HG03097 (cell line): ENCODE results near the gene FBF1.

Source experiments
- ATAC-seq: cut with Tn5 transposase; IDR thresholded peaks from one replicate; pipeline ENCODE4 v1.9.1; 2021; ENCODE audit not compliant: unreplicated experiment, low FRiP score

The FBF1 gene

DNA sequence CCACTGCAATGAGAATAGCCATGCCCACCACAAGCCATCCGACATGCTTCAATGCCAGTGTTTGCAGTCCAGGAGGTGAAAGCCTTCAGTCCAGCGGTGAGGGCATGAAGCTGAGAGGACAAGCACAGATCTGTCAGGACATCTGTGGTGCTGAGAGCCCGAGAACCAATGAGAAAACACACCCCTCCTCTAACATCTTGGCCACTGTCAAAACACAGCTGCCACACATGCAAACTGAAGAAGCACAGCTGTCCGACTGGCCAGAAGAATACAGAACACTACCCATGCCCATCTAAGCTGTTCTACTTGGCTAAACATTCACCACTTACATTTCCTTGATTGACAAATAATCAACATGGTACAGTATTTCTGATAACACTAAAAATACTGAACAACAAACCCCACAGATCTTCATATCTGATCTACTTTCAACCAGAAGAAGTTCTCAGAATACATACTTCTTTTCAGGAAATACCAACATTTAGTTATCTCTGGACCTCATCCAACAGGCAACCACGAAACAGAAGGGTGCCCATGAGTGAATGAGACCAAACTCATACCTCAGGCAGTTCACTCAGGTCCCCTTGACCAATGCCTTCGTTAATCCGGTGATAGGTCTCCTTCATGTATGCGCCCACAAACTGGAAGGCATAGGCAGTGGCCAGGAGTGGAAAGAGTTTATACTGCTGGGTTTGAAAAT, 10.2 kb upstream of the FBF1 start:
- no peak for ATAC-seq

DNA sequence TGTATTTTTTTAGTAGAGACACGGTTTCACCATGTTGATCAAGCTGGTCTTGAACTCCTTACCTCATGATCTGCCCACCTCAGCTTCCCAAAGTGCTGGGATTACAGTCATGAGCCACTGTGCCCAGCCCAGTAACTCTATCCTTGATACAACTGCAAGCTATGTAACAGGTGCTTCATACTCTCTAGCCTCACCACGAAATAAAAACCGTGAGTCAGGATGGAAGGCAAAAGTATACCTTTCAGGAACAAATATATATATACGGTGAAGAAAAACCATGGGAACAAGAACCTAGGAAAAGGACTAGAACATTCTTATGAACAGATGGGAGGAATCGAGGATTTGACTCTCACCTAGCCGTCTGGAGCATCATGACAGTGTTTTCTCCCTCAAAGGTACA, 9.6 kb upstream of the FBF1 start:
- ATAC-seq: no peak

DNA sequence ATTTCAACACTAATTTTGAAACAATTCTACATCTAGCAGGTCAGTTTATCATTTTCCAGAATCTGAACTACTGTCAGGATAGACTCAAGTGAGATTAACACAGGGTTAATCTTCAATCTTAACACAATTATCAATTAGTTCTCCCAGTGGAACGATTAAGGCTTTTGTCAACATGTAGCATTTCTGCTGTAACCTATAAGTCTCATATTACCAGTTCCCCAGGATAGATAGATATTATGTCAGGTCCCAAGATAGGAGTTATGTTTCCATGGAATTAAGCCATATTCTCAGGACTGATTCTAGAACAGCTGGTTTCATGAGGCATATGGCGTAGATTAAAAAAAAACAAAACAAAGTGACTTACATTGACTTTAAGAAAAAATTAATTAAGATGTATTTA, 4.4 kb upstream of the FBF1 start:
- ATAC-seq: no peak

DNA sequence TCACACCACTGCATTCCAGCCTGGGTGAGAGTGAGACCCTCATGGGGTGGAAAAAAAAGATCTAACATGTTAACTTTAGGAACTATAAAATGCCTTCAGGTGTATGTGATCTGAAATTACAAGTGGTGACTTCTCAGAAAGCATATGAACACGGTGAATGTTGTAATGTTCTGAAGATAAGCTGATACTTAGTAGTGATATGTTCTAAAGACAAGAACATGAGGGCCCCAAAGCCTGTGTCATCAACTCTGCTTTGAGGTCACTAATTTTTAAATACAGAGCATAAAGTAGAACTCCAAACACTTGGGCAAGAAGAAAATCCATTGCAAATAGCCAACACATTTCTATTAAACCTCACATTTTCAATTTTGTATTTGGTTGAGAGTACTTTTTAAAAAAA, 2.6 kb upstream of the FBF1 start:
- no peak for ATAC-seq

DNA sequence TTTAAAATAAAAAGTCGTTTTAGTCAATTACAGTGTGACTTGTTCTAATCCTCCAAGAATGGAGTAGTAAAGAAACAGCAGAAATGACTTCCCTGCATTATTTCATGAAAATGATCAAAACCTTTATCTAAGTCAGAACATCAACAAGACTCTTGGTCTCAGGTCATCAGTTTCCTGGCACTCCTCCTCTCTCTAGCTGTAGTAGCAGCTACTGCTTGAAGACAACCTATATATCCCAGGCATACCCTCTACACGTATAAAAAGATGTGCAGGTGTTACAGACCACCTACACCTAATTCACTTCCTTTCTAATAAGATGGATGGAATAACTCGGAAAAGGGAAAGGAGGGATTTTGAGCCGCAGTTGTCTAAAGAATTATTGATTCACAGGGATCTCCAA, 1.6 kb upstream of the FBF1 start:
- ATAC-seq: no peak

DNA sequence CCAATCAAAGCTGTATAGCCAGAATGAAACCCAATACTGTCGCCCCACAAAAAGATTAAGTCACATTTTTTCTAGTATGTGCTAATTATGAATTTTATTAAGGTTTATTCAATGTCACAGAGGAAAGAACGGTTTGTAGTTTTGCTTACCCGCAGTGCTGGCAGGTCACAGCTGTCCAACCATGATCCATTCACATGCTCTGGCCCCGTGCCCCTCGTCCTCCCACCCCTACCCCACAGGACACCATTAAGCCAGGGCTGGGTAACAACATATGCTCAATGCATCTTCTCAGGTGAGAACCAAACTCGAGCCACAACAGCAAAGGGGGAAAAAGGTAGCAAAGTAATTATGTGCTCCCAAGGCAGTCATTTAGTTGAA, 589 bp upstream of the FBF1 start:
- ATAC-seq: no peak

DNA sequence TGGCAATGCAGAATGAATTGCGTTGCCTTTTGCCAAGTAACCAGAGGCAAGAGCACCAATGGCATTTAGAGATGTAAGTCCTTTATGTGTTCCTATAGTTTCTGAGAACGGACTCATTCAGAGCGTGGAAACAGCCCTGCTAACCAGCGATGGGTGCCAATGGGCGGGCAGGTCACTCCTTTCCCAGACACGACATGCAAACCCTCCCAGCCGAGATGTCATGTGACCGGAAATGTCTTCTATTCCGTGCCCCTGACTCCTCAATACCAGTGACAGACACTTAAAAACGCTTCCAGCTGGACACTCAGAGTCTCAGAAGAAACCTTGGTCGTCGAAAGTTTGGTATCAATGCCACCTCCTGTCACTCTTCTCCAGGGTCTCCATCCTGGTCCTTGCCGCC, 3.2 kb downstream of the FBF1 start:
- no peak for ATAC-seq

DNA sequence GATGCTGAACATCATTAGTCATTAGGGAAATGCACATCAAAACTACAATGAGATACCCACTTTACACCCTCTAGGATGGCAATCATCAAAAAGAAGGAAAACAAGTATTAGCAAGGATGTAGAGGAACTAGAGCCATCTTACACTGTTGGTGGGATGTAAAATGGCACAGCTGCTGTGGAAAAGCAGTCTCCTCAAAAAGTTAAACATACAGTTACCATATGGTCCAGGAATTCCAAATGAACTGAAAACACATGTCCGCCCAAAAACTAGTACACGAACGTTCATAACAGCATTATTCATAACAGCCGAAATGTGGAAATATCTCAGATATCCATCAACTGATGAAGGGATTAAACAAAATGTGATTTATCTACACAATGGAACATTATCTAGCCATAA, 7.0 kb downstream of the FBF1 start:
- no peak for ATAC-seq

DNA sequence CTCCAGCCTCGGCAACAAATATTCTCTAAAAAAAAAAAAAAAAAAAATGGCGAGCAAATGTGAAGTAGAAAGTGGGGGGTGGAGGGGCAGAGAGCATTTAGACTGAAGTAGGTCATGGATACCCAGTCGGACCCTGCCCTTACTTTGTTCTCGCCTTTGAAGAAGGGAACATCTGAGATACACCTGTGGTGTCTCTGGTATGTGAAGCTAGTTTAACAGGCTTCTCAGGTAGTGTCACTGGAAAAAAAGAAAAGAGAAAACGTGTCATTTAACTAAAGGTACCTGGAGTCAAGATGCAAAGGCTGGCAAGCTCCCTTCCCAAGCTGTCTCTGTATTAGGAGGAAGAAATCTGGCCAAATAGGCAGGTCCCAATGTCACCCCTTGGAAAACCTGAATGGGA, 8.0 kb downstream of the FBF1 start:
- no peak for ATAC-seq

DNA sequence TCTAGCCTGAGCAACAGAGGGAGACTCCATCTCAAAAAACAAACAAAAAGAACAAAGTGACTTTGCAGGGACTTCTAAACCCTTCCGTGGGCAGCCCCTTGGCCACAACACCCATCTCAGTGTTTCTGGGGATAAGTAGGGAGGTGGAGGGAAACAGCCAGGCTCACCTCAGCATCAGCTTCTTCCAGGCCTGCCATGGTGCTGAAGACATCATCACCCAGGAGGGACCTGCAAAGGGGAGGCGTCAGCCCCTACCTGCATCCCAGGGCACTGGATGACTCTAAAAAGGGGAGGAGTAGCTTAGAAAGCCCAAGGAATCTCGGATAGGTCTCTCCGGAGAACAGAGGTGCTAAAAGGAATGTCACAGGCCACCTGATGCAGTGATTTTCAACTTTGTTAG, 9.8 kb downstream of the FBF1 start:
- ATAC-seq: no peak

DNA sequence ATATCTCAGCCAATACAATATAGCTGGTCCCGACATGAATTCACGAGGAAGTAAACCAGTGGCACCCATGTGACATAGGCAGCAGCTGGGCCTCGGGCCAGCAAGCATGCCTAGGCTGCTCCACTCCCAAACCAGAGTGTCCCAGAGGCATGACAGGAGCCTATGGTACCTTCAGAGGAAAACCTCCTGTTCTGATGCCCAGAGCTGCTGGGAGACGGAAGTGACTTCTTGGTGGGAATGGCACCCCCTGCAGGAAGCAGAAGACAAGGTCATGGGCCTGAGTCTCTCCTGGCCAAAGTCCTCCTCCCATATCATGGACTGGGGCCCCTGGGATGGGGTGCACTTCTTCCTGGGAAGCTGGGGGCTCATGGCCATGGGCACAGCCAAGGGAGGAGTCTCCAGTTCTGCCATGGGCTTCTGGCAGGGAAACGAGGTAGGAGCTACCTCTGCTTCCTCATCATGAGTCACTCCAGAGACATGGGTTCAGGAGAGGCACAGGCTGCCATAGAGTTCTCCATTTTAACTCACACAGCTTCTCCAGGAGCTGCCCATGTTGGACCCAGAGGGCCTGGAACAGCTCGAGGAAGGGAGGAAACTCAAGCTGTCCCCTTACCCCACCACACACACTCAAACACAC, 13.4 kb downstream of the FBF1 start:
- no peak for ATAC-seq

DNA sequence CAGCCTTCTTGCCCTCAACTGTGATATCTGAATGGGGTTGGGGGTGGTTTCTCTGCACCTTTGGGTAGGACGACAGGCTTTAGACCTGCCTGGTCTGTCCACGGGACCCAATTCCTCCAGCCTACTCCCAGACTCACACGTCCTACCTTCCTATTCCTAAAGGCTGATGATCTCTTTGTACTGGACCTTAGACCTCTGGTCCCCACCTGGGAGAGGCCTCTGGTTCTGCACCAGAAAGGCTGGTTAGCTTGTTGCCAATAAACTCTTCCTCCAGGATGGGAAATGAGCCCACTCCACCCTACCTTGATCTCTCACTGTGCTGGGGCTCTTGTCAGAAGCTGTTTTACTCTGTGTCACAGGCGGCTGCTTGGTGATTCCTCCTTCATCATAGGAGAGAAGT, 14.4 kb downstream of the FBF1 start:
- ATAC-seq: no peak

DNA sequence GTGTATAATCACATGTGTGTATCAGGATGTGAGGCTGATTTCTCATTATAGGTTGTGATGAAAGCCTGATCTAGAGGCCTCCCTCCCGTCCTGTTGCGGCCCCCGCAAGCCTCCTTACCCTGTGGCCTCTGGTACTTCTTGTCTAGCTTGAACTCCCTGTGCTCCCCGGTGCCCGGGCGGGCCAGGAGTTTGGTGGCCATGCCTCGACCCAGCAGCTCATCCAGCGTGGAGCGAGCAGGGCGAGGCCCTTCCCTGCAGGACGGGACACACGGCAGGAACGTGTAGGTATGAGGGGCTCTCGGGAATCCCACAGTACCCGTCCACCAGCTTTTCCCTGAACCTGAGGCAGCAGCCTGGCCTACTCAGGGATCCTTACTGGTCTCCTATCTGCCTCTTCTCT, 14.9 kb downstream of the FBF1 start:
- ATAC-seq: no peak

DNA sequence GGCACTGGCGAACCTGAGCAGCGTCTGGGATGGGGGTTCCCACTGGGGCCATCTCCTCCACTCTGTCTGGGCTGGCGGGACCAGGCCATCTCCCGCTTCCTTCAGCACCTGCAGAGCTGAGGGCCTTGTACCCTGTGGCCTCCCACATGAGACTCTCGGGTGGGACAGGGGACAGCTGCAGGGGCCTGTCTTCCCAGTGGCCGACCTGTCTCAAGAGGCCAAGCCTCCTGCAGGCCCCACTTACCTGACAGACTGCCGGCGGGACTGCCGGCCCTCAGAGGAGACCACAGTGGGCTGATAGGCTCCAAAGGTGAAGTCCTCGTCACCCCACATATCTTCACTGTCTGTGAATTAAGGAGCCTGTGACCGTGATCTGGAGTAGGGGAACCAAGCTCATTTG, 15.7 kb downstream of the FBF1 start:
- ATAC-seq: no peak

DNA sequence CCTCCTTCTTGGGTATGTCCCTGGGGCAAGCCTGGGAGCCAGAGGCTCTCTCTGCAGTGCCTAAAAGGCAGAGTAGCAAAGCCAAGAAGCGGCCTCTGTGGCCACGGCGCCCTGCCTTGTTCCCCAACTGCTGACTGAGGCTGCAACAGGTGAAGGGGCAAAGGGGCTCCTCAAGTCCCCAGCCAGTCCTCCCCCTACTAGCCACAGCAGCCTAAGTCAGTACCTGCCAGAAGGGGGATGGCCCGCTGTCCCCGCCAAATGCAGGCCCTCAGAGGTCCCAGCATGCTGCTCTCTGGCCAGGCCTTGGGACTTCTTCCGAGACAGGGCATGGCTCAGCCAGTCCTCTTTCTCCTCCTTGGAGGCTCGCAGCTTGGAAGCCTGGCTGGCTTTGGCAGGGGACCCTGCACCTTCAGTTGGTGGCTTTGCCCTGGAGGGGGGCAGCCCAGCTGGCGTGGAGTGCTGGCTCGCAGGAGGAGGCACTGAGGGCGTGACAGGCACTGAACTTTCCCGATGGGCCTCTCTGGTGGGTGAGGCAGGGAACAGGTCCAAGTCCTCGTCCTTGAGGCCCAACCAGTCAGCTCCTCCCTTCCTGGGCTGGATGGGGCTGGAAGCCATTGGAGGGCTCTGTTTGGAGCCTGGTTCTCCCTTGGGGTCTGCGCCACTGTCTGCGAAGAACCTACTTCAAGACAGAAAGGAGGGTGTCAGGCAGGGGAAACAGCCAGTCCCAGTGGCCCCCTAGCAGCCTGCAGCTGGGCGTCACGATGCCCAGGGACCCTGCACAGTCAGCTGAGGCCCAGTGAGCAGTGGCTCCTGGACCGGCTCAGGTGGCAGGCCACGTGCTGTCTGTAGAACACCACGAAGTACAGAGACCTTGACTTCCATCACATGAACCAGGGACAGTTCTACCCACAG, 17.6 kb downstream of the FBF1 start:
- no peak for ATAC-seq

DNA sequence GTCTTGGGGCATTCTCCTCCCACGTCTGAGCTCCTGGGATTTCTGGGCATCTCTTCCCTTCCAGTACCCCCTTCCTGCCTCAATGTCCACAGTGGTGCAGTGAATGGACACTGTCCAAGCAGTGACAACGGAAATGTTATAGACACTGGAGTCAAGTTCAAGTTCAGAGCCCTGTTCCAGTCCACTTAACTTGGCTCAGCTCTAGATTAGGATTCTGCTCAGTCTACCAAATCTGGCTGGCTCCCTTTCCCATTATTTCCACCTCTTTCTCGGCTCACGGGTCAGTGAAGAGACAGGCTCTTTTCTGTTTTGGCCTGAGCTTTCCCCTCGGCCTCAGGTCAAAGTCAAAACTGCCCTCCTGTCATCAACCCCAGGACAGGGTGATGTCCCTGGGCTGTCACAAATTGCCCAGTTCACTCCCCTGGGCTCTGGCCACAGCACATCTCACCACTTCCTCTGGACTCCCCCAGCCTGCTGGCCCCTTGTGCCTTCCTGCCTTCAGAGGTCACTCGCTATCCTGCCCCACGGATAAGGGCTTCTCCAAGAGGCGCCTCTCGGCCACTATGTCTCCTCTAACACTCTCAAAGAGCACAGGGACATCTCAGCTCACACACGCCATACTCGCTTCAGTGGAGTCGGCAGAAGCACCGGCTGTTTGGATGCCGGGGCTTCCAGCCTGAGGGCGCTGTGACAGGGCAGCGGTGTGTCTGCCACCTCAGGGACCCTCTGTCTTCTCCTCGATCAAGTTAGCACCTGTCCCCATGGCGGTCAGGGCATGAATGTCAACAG, 18.5 kb downstream of the FBF1 start:
- ATAC-seq: no peak

DNA sequence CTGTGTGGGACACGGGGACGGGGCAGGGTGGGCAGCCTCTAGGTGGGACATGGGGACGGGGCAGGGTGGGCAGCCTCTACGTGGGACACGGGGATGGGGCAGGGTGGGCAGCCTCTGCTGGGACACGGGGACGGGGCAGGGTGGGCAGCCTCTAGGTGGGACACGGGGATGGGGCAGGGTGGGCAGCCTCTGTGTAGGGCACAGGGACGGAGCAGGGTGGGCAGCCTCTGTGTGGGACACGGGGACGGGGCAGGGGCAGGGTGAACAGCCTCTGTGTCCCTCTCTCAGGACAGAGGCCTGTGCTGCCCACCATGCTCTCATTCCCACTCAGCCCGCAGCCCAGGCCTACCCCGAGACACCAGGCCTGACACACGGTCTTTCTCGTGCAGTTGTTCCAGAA, 19.2 kb downstream of the FBF1 start:
- no peak for ATAC-seq

DNA sequence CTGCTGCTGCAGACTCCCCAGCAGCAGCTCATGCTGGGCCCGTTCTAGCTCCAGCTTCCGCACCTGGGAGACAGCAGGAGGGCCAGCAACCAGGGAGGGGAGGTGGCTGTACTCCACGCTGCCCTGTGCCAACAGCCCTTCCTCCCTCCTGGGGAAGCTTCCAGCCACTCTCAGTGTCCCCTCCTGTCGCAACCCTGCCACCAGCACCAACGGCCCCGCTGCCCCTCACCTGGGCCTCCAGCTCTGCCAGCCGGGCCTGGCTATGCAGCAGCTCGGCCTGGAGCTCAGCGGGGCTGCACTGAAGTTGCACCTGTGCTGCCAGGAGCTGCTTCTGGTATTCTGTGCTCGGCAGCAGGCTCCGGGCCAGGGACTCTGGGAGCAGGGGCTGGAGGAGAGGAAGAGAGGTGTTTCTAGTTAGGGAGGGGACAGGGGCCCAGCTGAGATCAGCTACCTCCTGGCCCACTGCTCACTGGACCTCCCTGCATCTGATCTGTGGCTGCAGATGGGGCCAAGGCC, 20.7 kb downstream of the FBF1 start:
- no peak for ATAC-seq

DNA sequence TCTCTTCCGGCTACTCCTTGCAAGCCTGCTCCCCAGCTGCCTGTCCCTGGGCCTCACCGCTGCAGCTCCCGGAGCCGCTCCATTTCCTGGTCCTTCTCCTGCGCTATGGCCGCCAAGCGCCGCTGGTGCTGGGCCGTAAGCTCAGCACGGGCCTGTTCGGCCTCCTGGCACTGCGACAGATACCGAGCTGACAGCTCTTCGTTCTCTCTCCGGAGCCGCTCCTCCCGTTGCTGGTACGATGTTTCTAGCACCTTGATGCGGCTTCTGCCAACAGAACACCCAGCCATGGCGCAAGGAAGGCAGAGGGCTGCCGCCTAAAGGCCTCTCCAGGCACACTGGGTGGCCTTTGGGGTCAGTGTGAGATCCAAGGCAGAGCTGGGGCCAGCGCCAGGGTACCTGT, 21.2 kb downstream of the FBF1 start:
- ATAC-seq: no peak

DNA sequence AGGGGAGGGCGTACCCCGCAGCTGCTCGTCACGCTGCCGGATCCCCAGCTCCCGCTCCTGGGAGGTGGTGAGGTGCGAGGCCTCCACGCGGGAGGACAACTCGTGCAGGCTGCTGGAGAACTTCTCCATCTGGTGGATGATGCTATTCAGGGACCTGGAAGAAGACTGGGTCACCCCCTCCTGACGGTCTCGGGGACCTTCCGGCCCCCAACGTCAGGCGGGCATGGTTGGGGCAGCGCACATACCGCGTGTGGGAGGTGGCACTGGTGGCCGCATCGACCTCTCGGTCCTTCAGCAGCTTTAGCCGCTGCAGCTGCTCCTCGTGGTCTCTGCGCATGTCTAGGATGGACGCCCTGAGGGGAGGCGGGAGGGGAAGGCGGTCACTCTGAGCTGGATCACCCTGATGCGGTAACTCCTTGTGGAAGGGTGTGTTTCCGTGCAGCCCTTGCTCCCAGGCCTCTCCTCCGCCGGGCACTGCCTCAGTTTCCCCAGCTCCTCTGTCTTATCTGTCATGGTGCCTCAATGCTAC, 22.9 kb downstream of the FBF1 start:
- ATAC-seq: no peak
